GM21390 (cell line): ENCODE results near the gene SNX27.
"Not testable (repeated sequence)": the region's sequence is repeated elsewhere in the genome, so short reads cannot be mapped to it uniquely, and the experiment has no call there.

Experiments used
- ATAC-seq: cut with Tn5 transposase; IDR thresholded peaks from one replicate; pipeline ENCODE4 v1.9.1; 2021; ENCODE audit not compliant: unreplicated experiment

The SNX27 gene

GRCh38 chr1:151602550-151602949 is 9.3 kb upstream of the SNX27 start:
- ATAC-seq = not testable (repeated sequence)

DNA sequence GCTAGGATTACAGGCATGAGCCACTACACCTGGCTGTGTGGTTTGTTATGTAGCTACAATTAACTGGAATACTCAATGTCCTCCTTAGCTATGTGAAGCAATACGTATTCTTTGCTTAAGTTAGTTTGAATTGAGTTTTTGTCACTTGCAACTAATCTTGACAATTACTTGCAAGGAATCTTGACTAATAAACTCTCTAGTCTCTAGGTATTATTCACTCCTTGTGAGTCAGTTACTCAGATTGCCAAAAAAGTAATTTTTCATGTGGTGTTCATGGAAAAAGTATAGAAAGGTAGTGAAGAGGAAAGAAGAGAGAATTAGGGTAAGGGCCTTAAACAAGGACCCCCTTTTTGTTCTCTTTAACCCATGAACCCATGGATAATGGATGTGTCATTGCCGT is 7.6 kb upstream of the SNX27 start:
- no peak for ATAC-seq

DNA sequence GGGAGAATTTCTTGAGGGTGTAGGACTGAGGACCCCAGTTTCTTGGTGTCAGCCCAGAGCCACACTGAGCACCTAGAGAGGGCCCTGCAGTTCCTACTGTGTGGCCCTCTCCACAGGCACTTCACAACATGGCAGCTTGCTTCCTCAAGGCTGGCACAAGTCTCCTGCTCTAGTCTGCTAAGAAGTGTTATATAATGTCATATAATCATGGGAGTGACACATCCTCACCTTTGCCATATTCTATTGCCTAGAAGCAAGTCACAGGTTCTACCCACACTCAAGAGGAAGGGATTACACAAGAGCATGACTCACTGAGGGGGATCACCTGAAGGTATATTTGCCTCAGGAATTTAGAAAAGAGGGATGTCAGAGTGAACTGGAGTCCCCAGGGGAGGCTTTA is 5.5 kb upstream of the SNX27 start:
- no peak for ATAC-seq

DNA sequence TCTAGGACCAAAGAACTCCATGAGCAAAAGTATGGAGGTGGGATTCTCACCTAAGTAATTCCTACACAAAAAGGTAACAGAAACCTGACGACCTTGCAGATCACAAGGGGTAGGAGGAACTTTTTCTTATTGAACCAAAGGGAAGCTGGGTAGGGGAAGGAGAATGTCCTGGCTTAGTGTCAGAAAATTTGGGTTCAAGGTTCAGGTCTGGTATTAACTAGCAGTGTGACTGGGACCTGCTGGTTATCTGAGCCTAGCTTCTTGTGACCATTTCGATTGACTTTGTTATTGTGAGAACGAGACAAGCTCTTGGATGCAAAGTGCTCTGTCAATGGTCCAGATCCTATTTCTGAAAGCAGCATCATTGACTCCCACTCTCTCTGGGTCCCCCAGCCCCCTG is 5.0 kb upstream of the SNX27 start:
- no peak for ATAC-seq

GRCh38 chr1:151610142-151610541 is 1.7 kb upstream of the SNX27 start:
- ATAC-seq = no peak

GRCh38 chr1:151611288-151611790 is 511 bp upstream of the SNX27 start:
- ATAC-seq = no peak

DNA sequence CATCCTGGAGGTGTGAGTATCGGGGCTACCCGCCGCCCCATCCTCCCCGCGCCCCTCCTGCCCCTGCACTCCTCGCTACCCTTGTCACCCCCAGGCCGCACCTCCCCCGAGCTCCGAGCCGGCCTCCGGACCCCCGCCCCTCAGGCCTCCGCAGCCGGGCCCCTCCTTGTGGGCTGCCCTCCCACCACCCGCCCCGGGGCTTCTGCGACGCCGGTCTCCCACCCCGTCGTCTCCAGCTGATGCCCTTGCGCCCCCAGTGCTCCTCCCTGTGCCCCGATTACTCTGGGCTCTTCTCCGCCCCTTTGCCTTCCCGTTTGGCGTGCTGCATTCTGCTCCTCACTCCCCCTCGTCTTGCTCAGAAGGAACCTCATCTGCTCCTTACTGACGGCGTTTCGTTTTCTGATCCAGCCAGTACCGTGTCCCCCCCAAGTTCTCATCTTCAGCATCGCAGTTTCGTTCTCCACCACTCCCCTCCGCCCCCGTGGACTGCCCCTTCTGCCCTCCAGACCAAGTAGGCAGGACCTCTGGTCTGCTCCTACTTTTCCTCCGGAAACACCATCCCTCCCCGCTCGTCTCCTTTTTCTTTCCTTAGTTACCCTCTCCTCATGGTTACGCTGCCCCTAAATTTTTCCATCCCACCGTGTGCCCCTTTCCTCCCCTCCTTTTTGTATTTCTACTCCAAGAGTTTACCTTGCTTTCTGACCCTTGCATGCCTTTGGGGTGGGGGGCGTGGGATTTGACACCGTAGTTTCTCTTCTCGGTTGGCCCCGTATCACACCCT is 841 bp downstream of the SNX27 start:
- peak; percentile 17 for ATAC-seq

DNA sequence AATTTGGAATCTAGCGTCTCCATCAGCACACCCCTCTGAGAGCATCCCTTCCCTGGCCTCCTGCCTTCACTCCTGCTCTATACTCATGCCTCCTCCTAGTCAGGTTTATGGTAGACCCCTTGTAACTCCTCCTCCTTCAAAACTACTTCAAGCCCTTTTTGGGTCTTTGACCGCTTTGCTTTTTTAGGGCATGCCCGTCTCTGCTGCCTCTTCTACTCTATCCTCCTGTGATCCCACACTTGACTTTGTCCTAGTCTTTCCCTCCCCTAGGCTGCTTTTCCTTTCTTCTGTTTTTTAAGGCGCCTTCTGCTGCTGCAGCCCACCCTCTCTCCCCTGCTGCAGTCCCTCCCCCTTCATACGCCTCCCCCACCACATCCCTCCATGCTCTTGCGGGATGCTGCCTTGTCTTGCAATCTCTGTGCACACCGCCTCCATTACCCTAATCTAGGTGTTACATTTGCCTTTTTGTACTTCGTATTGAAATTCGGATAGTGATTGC is 1.5 kb downstream of the SNX27 start:
- no peak for ATAC-seq

DNA sequence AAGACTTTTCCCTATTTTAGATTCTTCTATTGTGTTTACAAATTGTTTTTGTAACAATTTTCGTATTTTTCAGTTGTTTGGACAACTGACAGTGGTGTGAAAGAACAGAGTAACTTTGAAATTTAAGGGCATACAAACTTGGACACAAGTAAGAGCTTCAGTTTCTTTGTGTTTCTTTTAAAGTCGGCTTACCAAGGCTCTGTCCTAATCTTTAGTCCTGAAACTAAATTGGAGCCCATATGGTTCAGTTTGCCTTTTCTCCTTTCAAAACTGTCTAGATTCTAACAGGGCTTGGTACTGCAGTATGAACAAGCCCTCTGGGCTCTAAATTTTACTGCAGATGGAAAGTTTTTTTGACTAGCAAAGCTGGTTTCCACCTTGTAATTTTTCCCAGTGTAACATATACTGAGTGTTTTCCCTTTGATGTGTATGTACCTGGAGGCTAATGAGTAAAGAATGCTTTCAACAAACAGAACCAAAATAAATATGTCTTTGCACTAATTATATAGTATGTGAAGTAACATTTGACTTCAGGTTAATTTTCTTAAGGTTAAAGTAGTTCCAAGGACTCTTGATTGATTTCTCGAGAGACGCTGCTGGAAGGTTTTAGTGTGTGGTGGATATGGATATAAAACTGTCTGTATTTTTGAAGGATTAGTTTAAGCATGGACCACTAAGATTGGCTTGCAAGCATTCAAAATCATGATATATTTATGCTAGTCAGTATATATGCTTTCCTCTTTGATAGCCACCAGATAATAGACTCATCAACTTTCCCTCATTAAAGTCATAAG is 4.1 kb downstream of the SNX27 start:
- no peak for ATAC-seq

GRCh38 chr1:151616505-151616849 is 4.6 kb downstream of the SNX27 start:
- ATAC-seq = no peak

DNA sequence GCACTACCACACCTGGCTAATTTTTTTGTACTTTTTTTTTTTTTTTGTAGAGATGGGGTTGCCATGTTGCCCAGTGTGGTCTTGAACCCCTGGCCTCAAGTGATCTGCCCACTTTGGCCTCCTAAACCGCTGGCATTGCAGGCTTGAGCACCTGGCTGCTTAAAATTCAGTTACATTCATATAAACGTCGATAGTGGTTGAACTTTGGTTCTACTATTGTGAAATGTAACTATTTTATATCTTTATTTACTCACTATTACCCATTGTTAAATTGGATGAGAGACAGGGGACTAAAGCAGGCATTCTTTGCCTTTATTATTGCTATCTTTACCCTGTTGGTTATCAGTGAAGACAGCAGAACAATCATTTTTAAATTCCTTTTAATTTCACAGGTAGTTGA is 6.2 kb downstream of the SNX27 start:
- ATAC-seq = no peak

DNA sequence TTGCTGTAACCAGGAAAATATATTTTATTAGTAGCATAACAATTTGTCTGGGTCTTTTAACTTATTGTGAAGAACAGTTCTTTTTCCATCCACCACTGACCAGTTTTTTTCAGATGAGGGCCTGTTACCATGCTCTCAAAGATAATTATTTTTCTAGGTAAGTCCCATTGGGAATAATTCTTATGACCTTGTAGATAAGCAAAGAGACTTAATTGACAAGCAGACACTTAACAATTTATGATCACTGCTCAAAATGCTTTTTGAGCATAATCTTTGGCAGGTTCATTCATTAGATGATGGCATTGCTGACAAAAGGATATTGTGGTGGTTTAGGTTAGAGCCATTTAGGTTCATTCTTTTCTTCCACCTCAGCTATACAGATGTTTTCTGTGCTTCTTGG is 6.6 kb downstream of the SNX27 start:
- no peak for ATAC-seq

DNA sequence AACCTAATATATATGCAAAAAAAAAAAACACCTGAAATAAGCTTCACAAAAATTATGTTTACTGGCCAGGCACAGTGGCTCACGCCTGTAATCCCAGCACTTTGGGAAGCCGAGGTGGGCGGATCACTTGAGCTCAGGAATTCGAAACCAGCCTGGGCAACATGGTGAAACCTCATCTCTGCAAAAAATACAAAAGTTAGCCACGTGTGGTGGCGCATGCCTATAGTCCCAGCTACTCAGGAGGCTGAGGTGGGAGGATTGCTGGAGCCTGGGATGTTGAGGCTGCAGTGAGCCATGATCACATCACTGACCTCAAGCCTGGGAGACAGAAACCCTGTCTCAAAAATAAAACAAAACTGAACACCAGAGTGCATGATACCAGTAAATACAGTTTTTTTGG is 7.1 kb downstream of the SNX27 start:
- ATAC-seq = not testable (repeated sequence)

- no peak for ATAC-seq
Measured at GRCh38 chr1:151619489-151620093, 7.7 kb downstream of the SNX27 start.

GRCh38 chr1:151620286-151620685 is 8.4 kb downstream of the SNX27 start:
- no peak for ATAC-seq

- ATAC-seq = no peak
Measured at GRCh38 chr1:151621351-151621750, 9.5 kb downstream of the SNX27 start.

- no peak for ATAC-seq
Measured at GRCh38 chr1:151624783-151625182, 12.9 kb downstream of the SNX27 start.

DNA sequence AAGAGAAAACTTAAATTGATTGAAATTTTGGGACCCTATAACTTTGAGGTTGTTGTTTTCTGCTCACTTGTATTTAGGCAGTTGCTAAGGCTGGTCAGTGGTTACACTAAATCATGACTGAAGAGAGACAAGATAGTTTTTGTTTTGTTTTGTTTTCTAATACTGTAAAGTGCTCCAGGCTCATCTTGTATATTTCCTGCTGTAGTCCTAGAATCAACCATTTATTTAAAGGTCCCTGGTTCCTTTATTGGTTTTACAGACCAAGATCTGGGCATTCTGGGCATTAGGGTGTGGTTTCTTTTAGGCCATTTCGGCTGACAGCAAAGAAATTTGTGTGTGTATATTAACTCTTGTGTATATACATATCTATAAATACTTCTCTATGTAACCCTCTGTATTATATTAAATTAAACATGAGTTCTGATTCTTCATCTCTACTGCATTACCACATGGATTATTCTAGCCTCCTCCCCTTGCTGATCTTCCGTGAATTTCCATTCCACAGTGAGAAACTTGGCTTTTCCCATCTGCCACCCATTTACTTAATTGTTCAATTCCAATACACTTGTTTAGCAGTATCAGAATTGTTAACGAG is 15.0 kb downstream of the SNX27 start:
- no peak for ATAC-seq

DNA sequence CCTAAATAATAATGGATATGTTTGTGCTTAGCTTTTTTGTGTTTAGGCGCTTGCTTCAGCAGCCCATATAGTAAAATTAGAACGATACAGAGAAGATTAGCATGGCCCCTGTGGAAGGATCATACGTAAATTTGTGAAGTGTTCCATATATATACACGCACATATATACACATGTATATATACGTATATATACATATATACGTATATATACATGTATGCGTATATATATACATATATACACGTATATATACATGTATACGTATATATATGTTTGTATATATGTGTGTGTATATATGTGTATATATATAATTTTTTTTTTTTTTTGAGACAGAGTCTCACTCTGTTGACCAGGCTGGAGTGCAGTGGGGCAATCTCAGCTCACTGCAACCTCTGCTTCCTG is 17.4 kb downstream of the SNX27 start:
- no peak for ATAC-seq

DNA sequence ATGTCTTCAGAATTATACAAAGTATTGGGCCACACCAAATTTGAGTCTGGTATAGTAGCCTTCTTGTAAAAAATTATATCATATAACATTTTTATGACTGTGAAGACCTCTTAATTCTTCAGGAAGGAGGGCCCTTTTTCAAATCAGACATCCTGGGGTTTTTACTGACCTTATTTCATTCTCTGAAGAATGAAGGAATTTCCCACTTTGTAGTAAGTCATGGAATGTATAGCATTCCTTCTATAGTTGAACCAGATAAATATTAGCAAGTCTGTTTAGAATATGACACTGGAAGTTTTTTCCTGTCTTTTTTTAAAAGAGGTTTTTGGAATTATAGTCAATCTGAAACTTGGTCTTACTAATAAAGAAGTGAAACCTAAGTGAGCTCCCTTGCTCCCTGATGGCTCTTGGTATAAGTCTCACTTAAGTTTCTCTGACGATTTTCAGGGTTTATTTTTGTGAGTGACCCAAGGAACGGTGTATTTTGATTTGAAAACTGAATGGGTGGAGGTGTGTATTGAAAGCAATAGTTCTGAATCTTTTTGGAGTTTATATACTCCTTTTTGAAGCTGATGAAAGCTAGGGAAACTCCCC is 23.7 kb downstream of the SNX27 start:
- no peak for ATAC-seq
